ENCODE results near the gene BCAS3. TPM values are rescaled to one million over a fixed set of nuclear protein-coding genes. Genes with fewer than 3 reads are reported as not detected.
"Not testable (repeated sequence)": the region's sequence is repeated elsewhere in the genome, so short reads cannot be mapped to it uniquely, and the experiment has no call there.

BCAS3 gene
- total RNA-seq, 1 donor from 2014 or later, result 75.9 TPM

DNA sequence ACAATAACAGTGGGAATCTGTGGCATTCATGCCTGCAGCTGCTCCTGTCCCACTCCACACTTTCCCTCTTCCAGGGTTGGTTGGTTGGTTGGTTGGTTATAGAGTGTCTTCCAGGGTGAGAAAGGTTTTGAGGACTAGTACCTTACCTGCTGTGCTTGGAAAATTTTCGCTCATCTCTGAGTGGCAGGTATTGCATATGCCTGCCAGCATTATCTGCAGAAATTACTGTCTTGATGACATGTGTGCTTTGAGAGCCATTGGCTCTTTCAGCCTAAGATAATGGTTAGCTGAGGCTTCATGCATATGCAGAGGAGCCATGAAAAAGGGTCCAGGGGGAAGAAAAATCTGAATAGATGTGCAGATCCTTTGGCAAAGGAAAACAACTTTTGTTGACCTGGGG is 131.8 kb downstream of the BCAS3 start:
- Histone ChIP-seq H3K36me3 (peaks cover 0 to 18% of the 10 kb centered on the region in 2 donors), H3K9me3 (peaks cover 0 to 11% of the 10 kb centered on the region in 2 donors), H3K4me1 (no peaks in the 10 kb centered on the region), H3K4me3 (no peak overlapping the region), H3K27me3 (no peaks in the 10 kb centered on the region), H3K27ac (no peak overlapping the region)
- TF ChIP-seq, protein P1, sequence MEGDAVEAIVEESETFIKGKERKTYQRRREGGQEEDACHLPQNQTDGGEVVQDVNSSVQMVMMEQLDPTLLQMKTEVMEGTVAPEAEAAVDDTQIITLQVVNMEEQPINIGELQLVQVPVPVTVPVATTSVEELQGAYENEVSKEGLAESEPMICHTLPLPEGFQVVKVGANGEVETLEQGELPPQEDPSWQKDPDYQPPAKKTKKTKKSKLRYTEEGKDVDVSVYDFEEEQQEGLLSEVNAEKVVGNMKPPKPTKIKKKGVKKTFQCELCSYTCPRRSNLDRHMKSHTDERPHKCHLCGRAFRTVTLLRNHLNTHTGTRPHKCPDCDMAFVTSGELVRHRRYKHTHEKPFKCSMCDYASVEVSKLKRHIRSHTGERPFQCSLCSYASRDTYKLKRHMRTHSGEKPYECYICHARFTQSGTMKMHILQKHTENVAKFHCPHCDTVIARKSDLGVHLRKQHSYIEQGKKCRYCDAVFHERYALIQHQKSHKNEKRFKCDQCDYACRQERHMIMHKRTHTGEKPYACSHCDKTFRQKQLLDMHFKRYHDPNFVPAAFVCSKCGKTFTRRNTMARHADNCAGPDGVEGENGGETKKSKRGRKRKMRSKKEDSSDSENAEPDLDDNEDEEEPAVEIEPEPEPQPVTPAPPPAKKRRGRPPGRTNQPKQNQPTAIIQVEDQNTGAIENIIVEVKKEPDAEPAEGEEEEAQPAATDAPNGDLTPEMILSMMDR (IDR thresholded peaks at IDR 0.05), result no peak
- intact Hi-C loops (cut with DNase I), result no loop called here
- DNase-seq (ENCODE audit: low spot score in 2 of 2), result no peak

- Histone ChIP-seq H3K9me3 (peaks cover 0 to 11% of the 10 kb centered on the region in 2 donors), H3K36me3 (peaks cover 0 to 11% of the 10 kb centered on the region in 2 donors)
- H3K27me3 ChIP-seq; H3K4me3 ChIP-seq; DNase-seq (ENCODE audit: low spot score in 2 of 2); intact Hi-C loops (cut with DNase I); H3K4me1 ChIP-seq; H3K27ac ChIP-seq: not testable (repeated sequence)
Measured at GRCh38 chr17:60814941-60815340, 137.3 kb downstream of the BCAS3 start.

GRCh38 chr17:60817192-60817591 is 139.5 kb downstream of the BCAS3 start:
- H3K4me1 ChIP-seq, result no peaks in the 10 kb centered on the region
- H3K9me3 ChIP-seq, result peaks cover 0 to 7% of the 10 kb centered on the region in 2 donors
- TF ChIP-seq, protein P1 (IDR thresholded peaks at IDR 0.05), result no peak
- no peak overlapping the region for H3K4me3 ChIP-seq
- no peaks in the 10 kb centered on the region for H3K36me3 ChIP-seq
- no peaks in the 10 kb centered on the region for H3K27me3 ChIP-seq
- DNase-seq (ENCODE audit: low spot score in 2 of 2), result no peak
- intact Hi-C loops (cut with DNase I), result no loop called here
- no peak overlapping the region for H3K27ac ChIP-seq

DNA sequence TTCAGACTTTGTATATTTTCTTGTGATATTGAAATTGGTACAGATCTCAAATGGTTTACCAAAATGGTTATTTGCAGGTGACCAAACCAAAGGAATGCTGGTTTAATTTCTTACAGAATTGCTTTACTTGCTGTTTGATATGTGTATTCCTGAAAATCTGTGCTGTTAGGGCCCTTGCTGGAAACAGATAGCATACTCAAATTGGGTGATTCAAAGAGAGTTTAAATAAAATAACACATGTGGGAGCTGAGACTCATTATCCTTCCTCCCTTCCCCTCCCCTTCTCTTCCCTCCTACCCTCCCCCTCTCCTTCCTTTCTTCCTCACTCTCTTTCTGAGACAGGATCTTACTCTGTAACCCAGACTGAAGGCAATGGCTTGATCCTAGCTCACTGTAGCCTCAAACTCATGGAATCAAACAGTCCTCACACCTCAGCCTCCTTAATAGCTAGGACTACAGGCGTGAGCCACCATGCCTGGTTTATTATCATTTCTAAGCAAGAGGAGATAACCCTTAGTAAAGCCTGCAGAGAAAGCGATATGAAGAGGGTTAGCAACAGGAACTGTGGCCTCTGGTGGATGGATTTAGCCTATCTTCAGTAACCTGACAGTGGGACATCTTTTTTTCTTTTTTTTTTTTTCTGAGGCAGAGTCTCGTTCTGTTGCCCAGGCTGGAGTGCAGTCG is 141.9 kb downstream of the BCAS3 start:
- Histone ChIP-seq H3K27ac (no peak overlapping the region), H3K4me1 (no peaks in the 10 kb centered on the region), H3K36me3 (no peaks in the 10 kb centered on the region)

GRCh38 chr17:60823515-60823914 is 145.9 kb downstream of the BCAS3 start:
- no peak for DNase-seq (ENCODE audit: low spot score in 2 of 2)
- TF ChIP-seq, protein P1 (IDR thresholded peaks at IDR 0.05), result no peak
- no peaks in the 10 kb centered on the region for H3K27me3 ChIP-seq
- H3K27ac ChIP-seq, result no peak overlapping the region
- intact Hi-C loops (cut with DNase I), result no loop called here
- no peak overlapping the region for H3K4me3 ChIP-seq
- H3K9me3 ChIP-seq, result no peaks in the 10 kb centered on the region
- no peaks in the 10 kb centered on the region for H3K36me3 ChIP-seq
- no peaks in the 10 kb centered on the region for H3K4me1 ChIP-seq

More for the DNA sequence above, 141.9 kb downstream of the BCAS3 start:
- TF ChIP-seq, protein P1 (IDR thresholded peaks at IDR 0.05), result no peak
- Histone ChIP-seq H3K27me3 (no peaks in the 10 kb centered on the region), H3K4me3 (no peak overlapping the region), H3K9me3 (no peaks in the 10 kb centered on the region)
- intact Hi-C loops (cut with DNase I), result no loop called here
- no peak for DNase-seq (ENCODE audit: low spot score in 2 of 2)

DNA sequence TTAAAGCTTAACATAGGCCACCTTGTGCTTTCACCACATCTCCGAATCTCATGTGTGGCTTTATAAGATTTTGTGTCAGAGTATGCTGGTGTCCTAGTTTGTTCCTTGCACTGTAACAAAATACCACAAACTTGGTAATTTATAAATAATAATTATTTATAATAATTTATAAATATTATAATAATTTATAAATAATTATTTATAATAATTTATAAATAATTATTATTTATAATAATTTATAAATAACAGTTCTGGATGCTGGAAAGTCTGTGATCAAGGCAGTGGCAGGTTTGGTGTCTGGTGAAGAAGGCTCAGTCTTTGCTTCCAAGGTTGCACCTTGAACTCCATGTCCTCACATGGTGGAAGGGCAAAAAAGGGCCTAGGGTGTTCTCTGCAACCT is 147.7 kb downstream of the BCAS3 start:
- DNase-seq (ENCODE audit: low spot score in 2 of 2), result no peak
- Histone ChIP-seq H3K27me3 (no peaks in the 10 kb centered on the region), H3K4me1 (no peaks in the 10 kb centered on the region), H3K9me3 (no peaks in the 10 kb centered on the region), H3K4me3 (no peak overlapping the region), H3K27ac (no peak overlapping the region), H3K36me3 (no peaks in the 10 kb centered on the region)
- intact Hi-C loops (cut with DNase I), result no loop called here
- TF ChIP-seq, protein P1 (IDR thresholded peaks at IDR 0.05), result no peak
